GM12873 (cell line): ENCODE results near the gene MBD6.

ENCODE experiments used
- CTCF ChIP-seq: IDR thresholded peaks from 2 replicates; pipeline ENCODE4 v1.5.1; 2012; ENCODE audit warnings: low read depth, mild to moderate bottlenecking, moderate library complexity, low read length, control low read depth; ENCODE audit not compliant: insufficient read depth; ENCODE audit errors: missing control alignments

Gene MBD6

GRCh38 chr12:57522887-57523705 lies 472 bp downstream of the MBD6 start:
- no peak for TF ChIP-seq CTCF

GRCh38 chr12:57523706-57524614 lies 1.3 kb downstream of the MBD6 start:
- no peak for TF ChIP-seq CTCF

GRCh38 chr12:57524814-57525614 lies 2.4 kb downstream of the MBD6 start:
- TF ChIP-seq CTCF, result no peak

DNA sequence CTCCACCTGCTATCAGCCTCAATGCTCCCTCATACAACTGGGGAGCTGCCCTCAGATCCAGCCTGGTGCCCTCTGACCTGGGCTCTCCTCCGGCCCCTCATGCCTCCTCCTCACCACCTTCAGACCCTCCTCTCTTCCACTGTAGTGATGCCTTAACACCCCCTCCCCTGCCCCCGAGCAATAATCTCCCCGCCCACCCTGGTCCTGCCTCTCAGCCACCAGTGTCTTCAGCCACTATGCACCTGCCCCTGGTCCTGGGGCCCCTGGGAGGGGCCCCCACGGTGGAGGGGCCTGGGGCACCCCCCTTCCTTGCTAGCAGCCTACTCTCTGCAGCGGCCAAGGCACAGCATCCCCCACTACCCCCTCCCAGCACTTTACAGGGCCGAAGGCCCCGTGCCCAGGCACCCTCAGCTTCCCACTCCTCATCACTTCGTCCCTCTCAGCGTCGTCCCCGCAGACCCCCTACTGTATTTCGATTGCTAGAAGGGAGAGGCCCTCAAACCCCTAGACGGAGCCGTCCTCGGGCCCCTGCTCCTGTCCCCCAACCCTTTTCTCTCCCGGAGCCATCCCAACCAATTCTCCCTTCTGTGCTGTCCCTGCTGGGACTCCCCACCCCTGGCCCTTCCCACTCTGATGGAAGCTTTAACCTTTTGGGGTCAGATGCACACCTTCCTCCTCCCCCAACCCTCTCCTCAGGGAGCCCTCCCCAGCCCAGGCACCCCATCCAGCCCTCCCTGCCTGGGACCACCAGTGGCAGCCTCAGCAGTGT lies 3.2 kb downstream of the MBD6 start:
- no peak for TF ChIP-seq CTCF

DNA sequence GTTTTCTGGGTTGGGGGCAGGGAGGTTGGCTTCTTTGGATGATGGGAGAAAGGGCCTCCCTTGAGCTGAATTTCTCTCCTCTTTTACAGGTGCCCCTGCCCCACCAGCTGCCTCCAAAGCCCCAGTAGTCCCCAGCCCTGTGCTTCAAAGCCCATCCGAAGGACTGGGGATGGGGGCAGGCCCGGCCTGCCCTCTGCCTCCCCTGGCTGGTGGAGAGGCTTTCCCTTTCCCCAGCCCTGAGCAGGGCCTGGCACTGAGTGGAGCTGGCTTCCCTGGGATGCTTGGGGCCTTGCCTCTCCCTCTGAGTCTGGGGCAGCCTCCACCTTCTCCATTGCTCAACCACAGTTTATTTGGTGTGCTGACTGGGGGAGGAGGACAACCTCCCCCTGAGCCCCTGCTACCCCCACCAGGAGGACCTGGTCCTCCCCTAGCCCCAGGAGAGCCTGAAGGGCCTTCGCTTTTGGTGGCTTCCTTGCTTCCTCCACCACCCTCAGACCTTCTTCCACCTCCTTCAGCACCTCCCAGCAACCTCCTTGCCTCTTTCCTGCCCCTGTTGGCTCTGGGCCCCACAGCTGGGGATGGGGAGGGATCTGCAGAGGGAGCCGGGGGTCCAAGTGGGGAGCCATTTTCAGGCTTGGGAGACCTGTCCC lies 4.0 kb downstream of the MBD6 start:
- no peak for TF ChIP-seq CTCF

GRCh38 chr12:57527184-57527583 lies 4.6 kb downstream of the MBD6 start:
- TF ChIP-seq CTCF, result no peak
